ENCODE data around the gene DSCAM.
"Not testable (repeated sequence)": the region's sequence is repeated elsewhere in the genome, so short reads cannot be mapped to it uniquely, and the experiment has no call there.

Gene DSCAM

DNA sequence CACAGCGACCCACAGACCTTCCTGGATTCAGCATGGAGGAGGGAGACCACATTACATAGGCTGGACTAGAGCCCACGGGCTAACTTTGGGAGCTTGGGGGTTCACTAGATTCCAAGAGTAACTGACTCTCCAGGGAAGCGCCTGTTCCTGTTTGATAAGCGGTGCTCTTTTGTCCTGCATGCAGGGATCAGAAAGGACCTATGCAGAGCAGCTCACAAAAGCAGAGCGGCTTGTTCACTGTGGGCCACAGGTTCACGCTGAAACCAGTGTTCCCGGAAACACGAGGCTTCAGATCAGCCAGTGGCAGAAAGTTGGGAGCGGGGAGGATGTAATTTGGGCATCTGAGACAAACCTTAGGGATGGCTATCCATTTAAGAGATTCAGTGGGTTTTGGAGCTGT lies 575.8 kb downstream of the DSCAM start:
- no peak for DNase-seq

DNA sequence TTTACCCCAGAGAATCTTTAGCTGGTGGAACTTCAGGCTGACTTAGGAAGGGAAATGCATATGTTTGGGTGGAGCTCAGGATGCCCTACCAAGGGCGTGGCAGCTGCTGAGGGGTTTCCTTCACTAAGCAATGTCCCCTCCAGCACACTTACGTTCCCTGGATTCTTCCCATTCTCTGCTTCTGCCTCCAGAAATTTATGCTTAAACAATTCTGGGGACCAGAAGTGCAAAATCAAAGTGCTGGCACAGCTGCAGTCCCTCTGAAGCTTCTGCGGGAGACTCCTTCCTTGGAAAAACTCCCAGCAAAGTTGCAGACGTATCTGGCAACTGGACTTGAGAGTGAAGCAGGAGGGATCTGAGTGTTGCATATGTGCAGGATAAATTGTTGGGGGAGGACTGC lies 576.9 kb downstream of the DSCAM start:
- DNase-seq: no peak

DNA sequence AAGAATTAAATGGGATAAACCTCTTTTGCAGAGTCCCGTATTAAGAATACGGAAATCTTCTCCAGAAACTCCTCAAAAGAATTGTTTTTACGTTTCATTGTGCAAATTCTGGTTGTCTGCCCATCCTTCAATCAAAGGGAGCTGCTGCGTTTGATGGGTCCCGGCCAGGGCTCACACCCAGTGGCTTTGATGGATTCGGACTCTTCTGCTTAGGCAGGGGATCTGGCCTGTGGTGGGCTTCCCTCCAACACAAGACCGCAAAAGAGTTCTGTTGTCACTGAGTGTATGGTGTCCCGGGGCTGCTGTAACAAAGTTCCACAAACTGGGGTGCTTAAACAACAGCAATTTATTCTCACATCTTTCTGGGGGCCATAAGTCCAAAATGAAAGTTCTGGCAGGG lies 577.7 kb downstream of the DSCAM start:
- no peak for DNase-seq

DNA sequence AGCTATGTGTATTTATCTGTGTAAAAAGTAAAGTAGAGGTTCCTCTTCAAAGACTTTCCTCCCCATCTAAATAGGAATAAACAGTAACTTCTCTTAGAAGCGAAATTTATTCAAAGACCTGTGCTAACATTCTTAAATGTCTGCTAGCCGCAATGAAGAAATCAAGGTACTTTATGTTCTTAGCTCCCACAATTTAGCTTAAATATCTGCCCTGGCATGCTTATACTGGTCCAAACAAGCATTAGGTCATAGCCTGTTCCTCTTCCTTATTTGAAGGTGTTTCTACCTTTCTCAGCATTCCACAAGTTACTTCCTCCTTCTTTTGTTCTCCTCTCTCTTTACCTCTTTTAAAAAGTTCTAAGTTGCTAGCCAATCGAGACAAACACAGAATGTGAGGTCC lies 588.5 kb downstream of the DSCAM start:
- DNase-seq: not testable (repeated sequence)

DNA sequence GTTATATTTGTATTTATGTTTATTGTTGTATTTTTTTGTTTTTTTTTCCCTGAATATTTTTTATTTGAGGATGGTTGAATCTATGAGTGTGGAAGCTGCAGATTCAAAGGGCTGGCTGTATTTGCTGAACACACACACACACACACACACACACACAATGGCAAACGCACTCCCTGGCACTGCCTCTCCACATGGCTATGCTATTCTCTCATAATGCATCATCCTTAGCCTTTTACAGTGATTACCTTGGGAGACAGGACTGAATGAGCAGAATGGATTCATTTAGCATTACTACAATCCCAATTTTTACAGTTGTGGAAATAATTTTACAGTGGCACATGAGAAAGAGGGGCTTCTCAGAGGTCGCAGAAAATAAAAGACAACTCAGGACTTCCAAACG lies 589.6 kb downstream of the DSCAM start:
- DNase-seq: no peak

DNA sequence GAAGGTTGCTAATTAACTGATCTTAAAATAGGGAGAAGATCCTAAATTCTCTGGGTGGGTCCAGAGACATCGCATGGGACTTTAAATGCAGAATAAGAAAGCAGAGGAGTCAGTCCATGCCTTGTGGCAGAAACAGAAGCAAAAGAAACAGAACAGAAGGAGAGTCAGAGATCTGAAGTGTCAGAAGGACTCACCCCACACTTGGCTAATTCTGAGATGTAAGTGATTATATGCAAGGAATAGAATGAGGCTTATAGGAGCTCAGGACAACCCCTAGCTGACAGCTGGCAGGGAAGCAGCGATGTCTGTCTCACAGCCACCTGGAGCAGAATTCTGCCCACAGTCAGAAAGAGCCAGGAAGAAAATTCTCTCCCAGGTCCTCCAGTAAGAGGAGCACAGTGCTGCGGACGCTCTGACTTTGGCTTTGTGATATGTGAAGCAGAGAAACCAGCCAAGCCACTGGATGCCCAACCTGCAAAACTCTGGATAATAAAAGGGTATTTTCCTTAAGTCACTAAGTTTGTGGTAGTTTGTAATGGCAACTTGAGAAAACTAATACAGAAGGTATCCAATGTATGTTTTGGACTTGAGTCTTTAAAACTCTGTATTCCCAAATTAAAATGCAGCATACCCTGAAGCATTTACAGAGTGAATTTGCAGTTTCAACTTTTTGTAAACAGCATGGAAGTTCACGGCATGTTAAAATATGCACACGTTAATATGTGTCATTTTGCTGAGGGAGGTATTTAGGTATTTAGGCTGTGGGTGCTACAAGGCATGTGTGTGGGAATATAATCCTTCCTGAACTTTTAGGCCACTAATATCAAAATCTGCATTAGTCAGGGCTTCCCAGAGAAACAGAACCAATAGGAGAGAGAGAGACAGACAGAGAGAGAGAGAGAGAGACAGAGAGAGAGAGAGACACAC lies 591.2 kb downstream of the DSCAM start:
- DNase-seq: no peak

DNA sequence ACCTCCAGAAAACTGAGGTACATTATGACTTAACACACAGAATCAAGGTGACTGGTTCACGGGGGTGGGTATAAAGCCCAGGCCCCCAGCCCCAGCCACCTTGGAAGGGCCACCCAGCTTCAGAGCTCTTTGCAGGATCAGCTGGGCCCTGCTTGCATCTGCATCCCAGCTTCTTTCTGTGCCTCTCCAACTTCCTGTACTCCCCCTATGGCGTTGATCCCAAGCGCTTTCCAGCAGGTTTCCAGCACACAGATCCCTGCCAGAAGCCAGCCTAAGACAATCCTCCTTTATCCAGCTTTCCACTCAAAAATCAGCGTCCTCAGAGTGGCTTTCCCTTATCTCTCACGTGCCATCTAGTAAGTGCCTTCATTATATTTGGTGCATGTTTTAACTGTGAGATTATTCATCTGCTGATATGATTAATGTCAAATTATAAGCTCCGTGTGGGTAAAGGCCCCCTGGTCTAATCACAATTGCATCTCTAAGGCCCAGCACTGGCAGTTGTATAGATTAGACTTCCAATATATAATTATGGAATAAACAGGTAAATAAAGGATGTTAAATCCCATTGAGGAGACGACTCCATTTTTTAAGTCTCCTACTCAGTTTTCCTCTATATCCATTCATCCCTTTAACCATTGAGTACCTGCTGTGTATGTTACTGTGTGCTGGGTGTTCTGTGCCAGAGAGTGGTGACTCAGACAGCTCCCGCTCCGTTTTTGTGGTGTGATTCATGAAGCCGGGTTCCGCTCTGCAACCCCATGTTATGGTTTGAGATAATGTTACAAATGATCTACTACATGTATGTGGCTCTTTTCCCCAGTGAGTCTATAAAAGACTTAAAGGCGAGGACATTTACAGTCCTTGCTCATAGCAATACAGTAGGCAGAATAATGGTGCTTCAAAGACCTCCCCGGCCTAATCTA lies 592.2 kb downstream of the DSCAM start:
- DNase-seq: no peak

DNA sequence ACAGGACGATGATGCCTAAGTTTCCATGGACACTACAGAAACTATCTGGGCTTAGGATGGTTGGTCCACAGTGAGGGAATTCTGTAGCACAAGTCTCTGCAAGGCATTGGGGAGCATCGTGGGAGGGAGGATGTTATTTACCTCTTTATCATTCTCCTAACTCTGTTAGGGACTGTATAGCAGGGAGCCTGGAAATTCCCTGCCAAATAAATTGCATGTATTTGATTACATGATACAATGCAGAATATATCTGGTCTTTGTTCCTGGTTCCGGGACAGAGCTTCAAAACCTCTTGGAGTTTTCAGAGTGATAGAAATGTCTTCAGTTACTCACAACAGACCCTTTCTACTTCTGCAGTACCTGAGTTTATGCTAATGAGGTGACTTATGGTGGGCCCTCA lies 593.8 kb downstream of the DSCAM start:
- DNase-seq: no peak

DNA sequence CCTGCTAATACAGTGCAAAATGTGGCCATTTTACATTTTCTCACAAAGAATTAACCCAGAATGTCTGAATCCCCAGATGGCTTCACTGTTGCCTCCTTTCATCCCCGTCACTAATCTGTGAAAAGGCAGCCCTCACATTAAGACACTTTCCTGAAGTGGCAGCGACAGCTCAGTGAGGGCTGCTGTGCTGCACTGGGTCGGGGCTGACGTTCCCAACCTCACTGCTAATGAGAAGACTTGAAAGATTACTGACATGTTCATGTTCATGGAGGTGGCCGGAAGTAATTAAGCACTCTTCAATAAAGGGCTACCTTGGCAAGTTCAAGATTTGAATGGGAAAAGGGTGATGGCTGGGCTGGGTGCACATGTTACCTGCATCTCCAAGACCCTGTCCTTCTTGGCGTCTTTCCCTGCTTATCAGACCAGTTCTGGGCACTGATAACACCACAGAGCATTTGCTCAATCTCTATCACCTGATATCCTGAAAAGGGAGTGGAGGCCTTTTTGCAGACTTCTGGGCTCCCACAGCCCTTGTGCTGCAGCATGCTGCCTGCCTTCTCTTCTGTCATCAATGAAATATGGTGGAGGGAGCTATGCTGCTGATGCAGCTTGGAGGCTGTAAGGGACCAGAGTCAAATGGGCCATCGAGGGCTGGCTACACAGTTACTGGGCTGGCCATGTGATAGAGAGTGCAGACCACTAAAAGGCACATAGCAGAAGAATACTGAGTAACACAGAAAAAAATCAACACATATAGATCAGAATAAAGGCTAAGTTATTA lies 596.3 kb downstream of the DSCAM start:
- DNase-seq: no peak

DNA sequence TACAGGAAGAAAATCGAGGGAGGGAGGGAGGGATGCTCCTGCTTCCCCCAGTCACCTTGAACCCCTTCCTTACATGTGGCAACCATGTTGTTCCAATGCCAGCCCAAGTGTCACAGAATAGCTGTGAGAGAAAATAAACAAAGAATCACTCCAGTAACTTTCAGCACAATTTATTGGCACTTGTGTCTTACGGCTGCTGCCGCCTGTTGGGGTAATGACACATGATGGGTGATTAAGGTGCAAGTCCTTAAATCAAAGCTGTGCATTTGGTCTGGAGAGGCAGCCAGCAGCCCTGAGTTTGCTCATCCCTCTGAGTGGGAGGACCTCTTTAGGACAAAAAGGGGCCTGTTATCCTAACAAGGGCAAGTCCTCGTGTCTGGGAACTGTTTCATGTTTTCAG lies 602.0 kb downstream of the DSCAM start:
- no peak for DNase-seq

DNA sequence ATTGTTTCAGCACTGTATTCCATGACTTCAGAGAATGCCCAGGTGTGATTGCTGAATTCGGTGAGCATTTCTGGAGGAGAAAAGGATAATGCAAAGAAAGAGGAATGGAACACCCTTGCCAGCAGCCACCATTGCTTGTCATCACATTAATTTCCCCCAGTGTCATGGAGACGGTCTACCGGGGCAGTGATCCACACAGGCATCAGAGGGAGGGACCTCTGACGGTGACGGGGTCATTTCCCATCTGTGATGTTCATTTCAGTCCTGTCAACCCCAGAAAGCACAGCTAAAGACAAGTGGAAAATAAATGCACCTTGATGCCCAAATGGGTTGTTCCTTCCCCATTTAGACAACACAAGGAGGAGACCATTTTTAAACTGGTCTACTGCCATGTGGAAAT lies 603.3 kb downstream of the DSCAM start:
- no peak for DNase-seq

DNA sequence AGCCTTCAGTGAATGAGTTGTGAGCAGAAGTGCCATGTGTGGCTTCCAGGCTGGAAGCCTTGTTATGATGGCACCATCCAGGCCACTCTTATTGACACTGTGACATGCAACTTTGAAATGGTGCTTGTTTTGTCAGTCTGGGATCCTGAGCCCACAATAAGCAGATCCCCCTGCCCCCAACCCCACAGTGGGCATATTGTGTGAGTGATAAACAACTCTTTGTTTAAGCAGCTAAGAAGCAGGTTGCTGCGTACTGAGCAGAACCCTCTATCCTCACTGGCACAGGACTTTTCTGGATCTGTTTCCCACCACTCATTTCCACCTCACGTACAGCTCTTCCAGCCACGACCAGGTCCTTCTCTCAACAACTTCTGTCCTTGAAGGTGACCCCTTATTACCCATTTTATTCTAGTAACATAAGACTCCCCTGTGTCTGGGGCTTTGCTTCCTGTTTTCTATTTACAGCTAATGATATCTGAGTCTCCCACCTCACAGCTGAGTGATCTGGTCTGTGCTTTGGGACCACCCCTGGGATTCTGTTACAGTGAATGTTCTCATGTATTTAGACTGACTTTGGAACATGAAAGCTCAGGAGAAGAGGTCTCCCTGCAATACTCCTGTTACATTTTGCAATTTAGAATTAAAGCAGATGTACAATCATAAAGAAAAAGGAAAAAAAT lies 604.2 kb downstream of the DSCAM start:
- no peak for DNase-seq

DNA sequence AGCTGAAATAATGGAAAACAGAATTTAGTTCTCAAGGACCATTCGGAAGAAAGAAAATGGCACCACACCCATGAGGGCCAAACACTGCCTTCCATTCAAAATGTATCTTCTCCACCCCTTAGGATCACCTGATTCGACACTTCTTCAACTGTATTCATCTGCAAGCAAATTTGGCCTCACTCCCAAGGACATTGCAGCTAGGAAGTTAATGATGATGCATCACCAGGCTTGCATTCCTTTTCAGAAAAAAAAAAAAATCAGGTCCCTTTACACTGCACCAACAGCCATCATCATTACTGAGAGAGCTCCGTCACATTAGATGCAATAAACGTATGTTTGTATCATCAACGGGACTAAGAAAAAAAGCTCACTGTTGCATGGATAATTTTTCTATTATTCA lies 611.4 kb downstream of the DSCAM start:
- DNase-seq: no peak

DNA sequence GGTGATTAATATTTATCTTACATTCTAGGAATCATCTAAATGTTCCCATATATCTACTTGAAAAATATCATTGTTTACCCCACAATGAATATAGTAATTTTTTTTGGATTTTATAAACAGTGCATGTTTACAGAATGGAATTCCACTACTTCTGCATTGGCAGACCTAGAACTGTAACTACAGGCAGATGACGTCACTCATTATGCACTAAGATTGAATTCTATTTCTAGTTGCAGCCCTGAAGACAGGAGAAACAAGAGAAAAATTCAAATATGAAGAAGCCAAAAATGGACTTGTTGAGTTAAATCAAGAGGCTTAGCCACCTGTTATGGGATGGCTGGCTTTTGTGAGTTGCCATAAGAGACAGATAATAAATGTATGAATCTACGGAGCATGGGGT lies 615.0 kb downstream of the DSCAM start:
- no peak for DNase-seq

DNA sequence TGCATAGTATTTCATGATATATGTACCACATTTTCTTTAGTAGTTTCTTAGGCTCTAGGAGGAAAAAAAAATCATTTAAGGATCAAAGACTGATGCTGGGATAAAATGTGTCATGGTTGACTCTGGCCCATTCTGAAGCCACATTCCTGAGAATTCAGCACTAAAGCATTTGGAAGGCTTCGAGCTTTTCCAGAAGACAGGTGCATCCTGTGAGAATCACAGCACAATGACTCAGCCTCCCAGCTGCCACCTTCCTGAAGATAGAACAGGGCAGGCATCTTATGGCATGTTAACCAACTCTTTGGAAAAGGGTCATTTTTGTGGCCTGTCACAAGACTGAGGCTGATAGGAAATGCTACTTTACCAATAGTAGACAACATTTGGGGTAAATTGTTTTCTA lies 619.9 kb downstream of the DSCAM start:
- no peak for DNase-seq

DNA sequence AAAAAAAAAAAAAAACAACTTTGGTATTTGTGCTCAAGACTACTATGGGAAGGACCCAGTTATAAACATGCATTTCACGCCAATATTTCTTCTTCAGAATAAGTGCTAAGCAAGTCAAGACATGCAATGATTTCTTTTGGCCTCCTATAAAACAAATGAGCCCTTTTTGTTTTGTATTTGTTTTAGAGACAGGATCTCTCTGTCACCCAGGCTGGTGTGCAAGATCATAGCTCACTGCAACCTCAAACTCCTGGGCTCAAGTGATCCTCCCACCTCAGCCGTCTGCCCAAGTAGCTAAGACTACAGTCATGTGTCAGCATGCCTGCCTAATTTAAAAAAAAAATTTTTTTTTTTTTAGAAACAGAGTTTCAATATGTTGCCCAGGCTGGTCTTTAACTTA lies 631.0 kb downstream of the DSCAM start:
- DNase-seq: no peak

DNA sequence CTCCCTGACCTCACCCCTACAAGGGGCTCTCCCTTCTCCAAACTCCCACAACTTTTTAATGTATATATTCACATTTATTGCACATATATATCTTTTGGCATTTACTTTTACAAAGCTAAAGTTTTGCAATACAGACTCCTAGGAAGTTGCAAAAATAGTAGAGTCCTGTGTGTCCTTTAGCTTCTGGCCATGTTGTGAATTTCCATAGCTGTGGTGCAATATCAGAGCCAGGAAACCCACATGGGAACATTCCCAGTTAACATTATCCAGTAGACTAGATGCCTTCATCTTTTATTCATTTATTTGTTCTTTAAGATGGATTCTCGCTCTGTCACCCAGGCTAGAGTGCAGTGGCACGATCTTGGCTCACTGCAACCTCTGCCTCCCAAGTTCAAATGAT lies 636.7 kb downstream of the DSCAM start:
- DNase-seq: no peak

DNA sequence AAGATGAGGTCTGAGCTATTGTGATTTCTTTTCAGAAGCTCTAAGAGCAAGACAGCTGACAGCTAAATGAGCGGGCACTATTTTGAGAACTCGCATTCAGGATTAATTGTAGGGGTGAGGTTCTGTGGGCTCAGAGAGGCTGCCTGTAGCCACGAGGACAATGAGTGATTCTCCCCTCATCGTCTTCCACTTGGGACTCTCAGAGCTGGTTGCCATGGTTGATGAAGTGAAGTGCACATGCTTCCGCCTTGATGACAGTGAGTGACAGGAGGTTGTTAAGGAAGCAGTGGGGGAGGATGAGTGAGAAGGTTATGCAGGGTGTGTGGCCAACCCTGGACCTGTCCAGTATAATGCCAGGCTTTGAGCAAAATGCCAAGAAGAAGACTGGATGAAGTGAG lies 638.0 kb downstream of the DSCAM start:
- no peak for DNase-seq

DNA sequence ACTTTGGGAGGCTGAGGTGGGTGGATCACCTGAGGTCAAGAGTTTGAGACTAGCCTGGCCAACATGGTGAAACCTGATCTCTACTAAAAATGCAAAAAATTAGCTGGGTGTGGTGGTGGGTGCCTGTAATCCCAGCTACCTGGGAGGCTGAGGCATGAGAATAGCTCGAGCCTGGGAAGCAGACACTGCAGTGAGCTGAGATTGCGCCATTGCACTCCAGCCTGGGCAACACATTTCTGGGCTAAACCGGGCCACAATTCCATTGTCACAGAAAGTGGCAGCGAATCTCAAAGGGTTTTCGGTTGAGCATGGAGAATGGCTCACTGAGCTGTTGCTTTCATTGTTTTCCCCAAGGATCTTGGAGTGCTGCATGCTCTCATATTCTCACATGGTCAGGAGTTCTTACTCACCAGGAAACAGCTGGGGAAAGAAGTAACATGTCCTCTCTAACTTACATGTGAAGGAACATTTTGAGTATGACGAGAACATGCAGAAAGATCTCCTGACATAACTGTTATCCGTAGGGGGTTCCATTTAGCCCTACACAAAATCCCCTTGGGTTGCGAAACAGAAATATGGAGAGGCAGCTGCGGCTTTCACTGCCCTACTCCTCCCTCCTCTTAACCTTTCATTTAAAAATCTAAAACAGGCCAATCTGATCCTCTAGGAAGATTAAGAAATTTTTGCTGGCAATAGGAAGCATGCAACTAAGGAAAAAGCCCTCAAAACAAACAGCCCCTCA lies 638.6 kb downstream of the DSCAM start:
- DNase-seq: no peak

DNA sequence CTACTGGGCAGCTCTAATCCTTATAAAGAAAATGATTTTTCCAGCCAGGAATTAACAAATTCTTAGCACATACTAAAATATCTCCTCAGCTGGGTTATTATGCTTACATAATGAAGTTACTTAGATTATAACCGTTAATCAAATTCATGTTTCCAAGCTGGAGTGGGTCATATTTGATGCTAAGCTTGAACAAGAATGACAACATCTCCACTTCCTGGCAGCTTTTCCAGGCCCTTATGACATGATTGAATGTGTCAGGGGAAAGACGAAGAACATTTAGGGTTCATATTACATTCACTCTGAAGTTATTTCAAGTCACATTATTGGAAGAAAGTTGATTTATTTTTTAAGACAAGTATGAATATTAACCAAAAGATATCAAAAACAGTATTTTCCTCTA lies 646.0 kb downstream of the DSCAM start:
- DNase-seq: no peak

DNA sequence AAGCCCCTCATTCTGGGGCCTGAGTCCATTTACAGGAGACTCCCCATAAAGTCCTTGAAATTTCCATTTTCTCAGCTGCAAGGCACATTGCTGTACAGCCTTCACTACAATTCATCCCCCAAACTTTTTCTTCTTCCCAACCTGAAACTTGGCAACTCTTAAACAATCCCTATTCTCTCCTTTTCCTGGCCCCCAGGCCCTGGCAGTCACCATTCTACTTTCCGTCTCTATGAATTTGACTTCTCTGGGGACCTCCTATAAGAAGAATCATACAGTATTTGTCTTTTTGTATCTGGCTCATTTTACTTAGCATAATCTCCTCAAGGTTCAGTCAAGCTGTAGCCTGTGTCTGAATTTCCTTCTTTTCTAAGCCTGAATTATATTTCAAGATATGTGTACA lies 646.8 kb downstream of the DSCAM start:
- no peak for DNase-seq
